ENCODE measurements around the gene DCBLD2. TPM values are rescaled to one million over a fixed set of nuclear protein-coding genes. Genes with fewer than 3 reads are reported as not detected.

Gene DCBLD2
- total and polyA plus RNA-seq, 9 of the 15 experiments (the other 6 are each of a cell fraction or from before 2014, with no cell fraction given), result 2.7 to 14.6 (median 7.4) TPM

GRCh38 chr3:98897701-98898100 is 3.8 kb downstream of the DCBLD2 start:
- no peak for DNase-seq (ENCODE audit: extremely low read depth in 1 of 4, low spot score in 3 of 4)
- FAIRE-seq, result no peak
- peaks cover 8 to 9% of the 10 kb centered on the region in 2 experiments; a peak in 4 of 5 replicates for H3K4me1 ChIP-seq (replicated peaks in 1 of 2; ENCODE audit: control insufficient read depth in 2 of 2, insufficient read depth in 2 of 2, low read length in 2 of 2)

GRCh38 chr3:98894791-98895576 is 6.5 kb downstream of the DCBLD2 start:
- Histone ChIP-seq H3K9ac (ENCODE audit: insufficient read depth in 1 of 2, low read depth in 2 of 2, low read length in 2 of 2) (no peak overlapping the region), H2AFZ (ENCODE audit: low read depth, low read length) (no peak overlapping the region), H4K20me1 (replicated peaks; ENCODE audit: control insufficient read depth, insufficient read depth, low read length) (no peaks in the 10 kb centered on the region; the same call in 1 of the 2 replicates), H3K27ac (ENCODE audit: extremely low read depth, low read depth, low read length) (no peak overlapping the region), H3K4me1 (replicated peaks in 1 of 2; ENCODE audit: control insufficient read depth in 2 of 2, insufficient read depth in 2 of 2, low read length in 2 of 2) (peaks cover 5 to 17% of the 10 kb centered on the region in 2 experiments; a peak in 4 of 5 replicates), H3K27me3 (ENCODE audit: control insufficient read depth in 2 of 2, insufficient read depth in 2 of 2, low read length in 2 of 2) (no peaks in the 10 kb centered on the region), H3K79me2 (ENCODE audit: control insufficient read depth, insufficient read depth, low read length) (peaks cover 45% of the 10 kb centered on the region), H3K4me3 (no peak overlapping the region), H3K36me3 (ENCODE audit: control insufficient read depth, insufficient read depth, low read length) (no peaks in the 10 kb centered on the region), H3K9me3 (replicated peaks; ENCODE audit: control insufficient read depth, insufficient read depth, low read depth, low read length) (no peaks in the 10 kb centered on the region), H3K4me2 (ENCODE audit: insufficient read depth, low read length) (no peak overlapping the region), H3K9me1 (ENCODE audit: control insufficient read depth, insufficient read depth, low read length) (no peaks in the 10 kb centered on the region)
- WGBS (ENCODE audit: insufficient coverage, low coverage, missing lambda C conversion rate), result 64% methylated on average over 7 of the region's 8 CpGs
- ChIA-PET CTCF (ENCODE audit: low intra/inter-chr PET ratio) (no interaction called here), POLR2A (interaction anchor here (1.0 kb wide), 1 partner anchor 10 kb away, joined by 3 read pairs; no protein-coding TSS in a partner anchor)
- no TSS peak for BruUV-seq (replicated peaks)
- intact Hi-C loops (cut with micrococcal nuclease), result no loop called here
- ATAC-seq (no peak), DNase-seq (ENCODE audit: extremely low read depth in 1 of 4, low spot score in 3 of 4) (no peak), FAIRE-seq (no peak)
- in situ Hi-C loops (cut with MboI), result no loop called here
- TF ChIP-seq VEZF1 (CRISPR knock-in tag; IDR thresholded peaks at IDR 0.05), result no peak
- no peak for TF ChIP-seq NR3C1 (CRISPR knock-in tag; IDR thresholded peaks at IDR 0.05)
- no peak for TF ChIP-seq ZHX1 (conservative IDR thresholded peaks at IDR 0.05; ENCODE audit: low read length)
- TF ChIP-seq ZNF24 (IDR thresholded peaks at IDR 0.05), result no peak
- no peak for TF ChIP-seq STAT5A (IDR thresholded peaks at IDR 0.05; ENCODE audit: borderline replicate concordance, low read length)
- TF ChIP-seq, protein P1, sequence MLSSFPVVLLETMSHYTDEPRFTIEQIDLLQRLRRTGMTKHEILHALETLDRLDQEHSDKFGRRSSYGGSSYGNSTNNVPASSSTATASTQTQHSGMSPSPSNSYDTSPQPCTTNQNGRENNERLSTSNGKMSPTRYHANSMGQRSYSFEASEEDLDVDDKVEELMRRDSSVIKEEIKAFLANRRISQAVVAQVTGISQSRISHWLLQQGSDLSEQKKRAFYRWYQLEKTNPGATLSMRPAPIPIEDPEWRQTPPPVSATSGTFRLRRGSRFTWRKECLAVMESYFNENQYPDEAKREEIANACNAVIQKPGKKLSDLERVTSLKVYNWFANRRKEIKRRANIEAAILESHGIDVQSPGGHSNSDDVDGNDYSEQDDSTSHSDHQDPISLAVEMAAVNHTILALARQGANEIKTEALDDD (IDR thresholded peaks at IDR 0.05), result no peak
- no peak for TF ChIP-seq SMAD4 (CRISPR knock-in tag; conservative IDR thresholded peaks at IDR 0.05)

More at GRCh38 chr3:98897701-98898100, 3.8 kb downstream of the DCBLD2 start:
- Histone ChIP-seq H3K36me3 (ENCODE audit: control insufficient read depth, insufficient read depth, low read length) (no peaks in the 10 kb centered on the region), H3K9ac (ENCODE audit: insufficient read depth in 1 of 2, low read depth in 2 of 2, low read length in 2 of 2) (no peak overlapping the region), H3K9me3 (replicated peaks; ENCODE audit: control insufficient read depth, insufficient read depth, low read depth, low read length) (no peaks in the 10 kb centered on the region), H3K27ac (ENCODE audit: extremely low read depth, low read depth, low read length) (no peak overlapping the region), H3K9me1 (ENCODE audit: control insufficient read depth, insufficient read depth, low read length) (no peaks in the 10 kb centered on the region), H3K79me2 (ENCODE audit: control insufficient read depth, insufficient read depth, low read length) (peaks cover 51% of the 10 kb centered on the region), H4K20me1 (replicated peaks; ENCODE audit: control insufficient read depth, insufficient read depth, low read length) (no peaks in the 10 kb centered on the region; the same call in 1 of the 2 replicates), H3K4me2 (ENCODE audit: insufficient read depth, low read length) (no peak overlapping the region), H3K27me3 (ENCODE audit: control insufficient read depth in 2 of 2, insufficient read depth in 2 of 2, low read length in 2 of 2) (no peaks in the 10 kb centered on the region), H3K4me3 (no peak overlapping the region), H2AFZ (ENCODE audit: low read depth, low read length) (no peak overlapping the region)
- intact Hi-C loops (cut with micrococcal nuclease) (no loop called here), in situ Hi-C loops (cut with MboI) (no loop called here)
- ChIA-PET POLR2A (no interaction called here), CTCF (ENCODE audit: low intra/inter-chr PET ratio) (no interaction called here)
- 74% methylated on average over 1 of the region's 1 CpG for WGBS (ENCODE audit: insufficient coverage, low coverage, missing lambda C conversion rate)
- no peak for ATAC-seq
- BruUV-seq (replicated peaks), result no TSS peak
- TF ChIP-seq TAL1 (IDR thresholded peaks at IDR 0.05), result no peak
- TF ChIP-seq ZNF146 (CRISPR knock-in tag; IDR thresholded peaks at IDR 0.05; ENCODE audit: unreplicated experiment), result no peak
- TF ChIP-seq ZNF696 (CRISPR knock-in tag; conservative IDR thresholded peaks at IDR 0.05), result no peak
- TF ChIP-seq GTF2F1 (IDR thresholded peaks at IDR 0.05; ENCODE audit: low read depth, low read length), result no peak
- no peak for TF ChIP-seq KLF6 (CRISPR knock-in tag; IDR thresholded peaks at IDR 0.05; ENCODE audit: borderline replicate concordance)
- TF ChIP-seq BCOR (IDR thresholded peaks at IDR 0.05), result no peak
